Measurements from ENCODE around the gene UBA52. TPM values are rescaled to one million over a fixed set of nuclear protein-coding genes. Genes with fewer than 3 reads are reported as not detected.

The UBA52 gene
- total RNA-seq, 1 donor from 2014 or later: 959 TPM

- no peak for DNase-seq (ENCODE audit: low spot score)
These were observed 20.0 kb upstream of the UBA52 start for GRCh38 chr19:18551631-18552030.

GRCh38 chr19:18557411-18558201 is 14.1 kb upstream of the UBA52 start, which contains the start of gene KXD1:
TSS of gene KXD1 (plus strand) at chr19:18557870. CDS start at chr19:18562057, 4,187 bp downstream.
- peak; percentile 98 for DNase-seq (ENCODE audit: low spot score)

GRCh38 chr19:18558202-18558555 is 13.5 kb upstream of the UBA52 start:
- no peak for DNase-seq (ENCODE audit: low spot score)

GRCh38 chr19:18558604-18559003 is 13.1 kb upstream of the UBA52 start:
- no peak for DNase-seq (ENCODE audit: low spot score)

GRCh38 chr19:18559685-18560084 is 12.0 kb upstream of the UBA52 start:
- no peak for DNase-seq (ENCODE audit: low spot score)

GRCh38 chr19:18562086-18562485 is 9.6 kb upstream of the UBA52 start:
- DNase-seq (ENCODE audit: low spot score): no peak

GRCh38 chr19:18566953-18567352 is 4.7 kb upstream of the UBA52 start:
- no peak for DNase-seq (ENCODE audit: low spot score)

- DNase-seq (ENCODE audit: low spot score): no peak
These were observed 3.3 kb upstream of the UBA52 start for GRCh38 chr19:18568367-18568766.

- no peak for DNase-seq (ENCODE audit: low spot score)
These were observed 3.1 kb downstream of the UBA52 start for GRCh38 chr19:18574691-18575291.

- no peak for DNase-seq (ENCODE audit: low spot score)
These were observed 4.7 kb downstream of the UBA52 start for GRCh38 chr19:18576383-18576782.

- no peak for DNase-seq (ENCODE audit: low spot score)
These were observed 5.8 kb downstream of the UBA52 start for GRCh38 chr19:18577365-18577914.

GRCh38 chr19:18580311-18580710 is 8.7 kb downstream of the UBA52 start:
- no peak for DNase-seq (ENCODE audit: low spot score)

GRCh38 chr19:18586306-18586705 is 14.6 kb downstream of the UBA52 start:
- DNase-seq (ENCODE audit: low spot score): no peak

GRCh38 chr19:18587561-18587960 is 15.9 kb downstream of the UBA52 start:
- no peak for DNase-seq (ENCODE audit: low spot score)

- no peak for DNase-seq (ENCODE audit: low spot score)
These were observed 16.4 kb downstream of the UBA52 start for GRCh38 chr19:18587962-18588610.

GRCh38 chr19:18588611-18589379 is 17.1 kb downstream of the UBA52 start, which contains the start of gene REX1BD:
TSS of gene REX1BD (plus strand) at chr19:18588798. CDS start at chr19:18588802, 4 bp downstream.
- DNase-seq (ENCODE audit: low spot score): peak; percentile 94

GRCh38 chr19:18589380-18590272 is 18.0 kb downstream of the UBA52 start:
- no peak for DNase-seq (ENCODE audit: low spot score)

GRCh38 chr19:18590273-18591272 is 18.9 kb downstream of the UBA52 start:
- DNase-seq (ENCODE audit: low spot score): no peak

Measured in mesenteric fat pad (tissue), 1 donor.